GM06990 (cell line): ENCODE data around the gene ICA1.

Experiments
- DNase-seq: peaks from one replicate; pipeline ENCODE4 v3.0.0-alpha.2; 2011; ENCODE audit not compliant: insufficient read length; ENCODE audit errors: extremely low read depth
- H3K27me3 ChIP-seq: replicated peaks from 2 replicates; pipeline ENCODE4 v1.6.0; 2011; ENCODE audit warnings: low read length; ENCODE audit not compliant: control insufficient read depth, insufficient read depth
- H3K36me3 ChIP-seq: 2 replicates; pipeline ENCODE4 v1.5.1; 2011; ENCODE audit warnings: low read length; ENCODE audit not compliant: control insufficient read depth, insufficient read depth
- H3K4me3 ChIP-seq: replicated peaks from 2 replicates; pipeline ENCODE4 v1.5.1; 2011; ENCODE audit warnings: low read depth, mild to moderate bottlenecking, control low read depth, low read length
- TF ChIP-seq, protein P1 (sequence below): IDR thresholded peaks from 2 replicates; pipeline ENCODE4 v1.5.1; 2011; ENCODE audit warnings: low read length, control low read depth, mild to moderate bottlenecking, inconsistent platforms; ENCODE audit not compliant: insufficient read depth, poor library complexity, severe bottlenecking

ICA1 gene

DNA sequence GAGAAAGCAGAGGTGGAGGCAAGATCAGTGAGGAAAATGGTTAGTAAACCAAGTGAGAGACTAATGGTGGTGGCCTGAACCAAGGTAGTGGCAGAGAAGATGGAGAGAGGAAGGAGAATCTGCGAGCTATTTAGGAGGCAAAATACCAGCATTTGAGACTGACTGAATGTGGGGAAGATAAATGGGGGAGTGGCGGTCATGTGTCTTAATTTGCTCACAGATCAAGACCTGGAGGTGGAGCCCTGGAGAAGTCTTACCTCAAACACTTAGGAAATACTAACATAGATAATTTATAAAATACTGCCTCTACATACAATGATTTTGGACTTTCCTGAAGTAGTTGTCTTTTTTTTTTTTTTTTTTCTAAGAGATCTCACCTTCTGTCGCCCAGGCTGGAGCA is 34.7 kb downstream of the ICA1 start:
- Histone ChIP-seq H3K36me3 (no peaks in the 10 kb centered on the region), H3K4me3 (no peak overlapping the region), H3K27me3 (no peaks in the 10 kb centered on the region)
- TF ChIP-seq, protein P1, sequence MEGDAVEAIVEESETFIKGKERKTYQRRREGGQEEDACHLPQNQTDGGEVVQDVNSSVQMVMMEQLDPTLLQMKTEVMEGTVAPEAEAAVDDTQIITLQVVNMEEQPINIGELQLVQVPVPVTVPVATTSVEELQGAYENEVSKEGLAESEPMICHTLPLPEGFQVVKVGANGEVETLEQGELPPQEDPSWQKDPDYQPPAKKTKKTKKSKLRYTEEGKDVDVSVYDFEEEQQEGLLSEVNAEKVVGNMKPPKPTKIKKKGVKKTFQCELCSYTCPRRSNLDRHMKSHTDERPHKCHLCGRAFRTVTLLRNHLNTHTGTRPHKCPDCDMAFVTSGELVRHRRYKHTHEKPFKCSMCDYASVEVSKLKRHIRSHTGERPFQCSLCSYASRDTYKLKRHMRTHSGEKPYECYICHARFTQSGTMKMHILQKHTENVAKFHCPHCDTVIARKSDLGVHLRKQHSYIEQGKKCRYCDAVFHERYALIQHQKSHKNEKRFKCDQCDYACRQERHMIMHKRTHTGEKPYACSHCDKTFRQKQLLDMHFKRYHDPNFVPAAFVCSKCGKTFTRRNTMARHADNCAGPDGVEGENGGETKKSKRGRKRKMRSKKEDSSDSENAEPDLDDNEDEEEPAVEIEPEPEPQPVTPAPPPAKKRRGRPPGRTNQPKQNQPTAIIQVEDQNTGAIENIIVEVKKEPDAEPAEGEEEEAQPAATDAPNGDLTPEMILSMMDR: no peak
- DNase-seq: no peak

DNA sequence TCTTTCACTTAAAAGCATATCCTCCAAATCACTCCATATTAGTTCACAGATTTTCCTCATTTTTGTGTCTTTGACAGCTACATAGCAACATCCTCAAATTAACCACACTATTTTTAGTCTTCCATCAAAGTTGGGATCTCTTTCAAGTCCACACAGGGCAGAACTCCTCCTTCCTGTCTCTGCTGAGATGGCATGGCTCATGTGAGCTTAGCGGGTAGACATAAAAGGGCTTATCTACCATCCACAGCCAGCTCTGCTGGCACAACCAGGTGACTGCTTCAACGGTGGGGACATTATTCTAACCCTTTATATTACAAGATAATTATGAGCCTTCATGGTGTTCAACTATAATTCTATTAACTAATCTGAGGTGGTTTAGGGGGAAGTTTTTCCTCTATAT is 35.5 kb downstream of the ICA1 start:
- H3K27me3 ChIP-seq: no peaks in the 10 kb centered on the region
- TF ChIP-seq, protein P1: no peak
- no peaks in the 10 kb centered on the region for H3K36me3 ChIP-seq
- no peak overlapping the region for H3K4me3 ChIP-seq
- no peak for DNase-seq

DNA sequence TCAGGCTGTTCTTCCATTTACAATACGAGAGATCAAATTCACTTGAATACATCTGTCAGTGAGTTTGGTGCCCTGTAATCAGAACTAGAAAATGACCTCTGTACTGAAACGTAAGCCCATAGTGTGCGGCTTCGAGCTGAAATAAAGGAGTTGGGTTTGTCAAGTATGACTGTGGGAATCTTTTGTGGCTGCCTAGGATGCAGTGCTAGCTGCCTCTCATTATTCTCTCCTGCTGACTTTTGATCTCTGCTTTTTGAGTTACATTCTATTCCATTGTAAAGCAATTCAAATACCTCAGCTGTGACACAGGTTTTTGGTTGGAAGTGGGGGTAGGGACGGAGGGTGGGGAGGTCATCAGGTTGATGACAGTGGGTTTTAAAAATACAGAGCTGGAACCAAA is 40.4 kb downstream of the ICA1 start:
- TF ChIP-seq, protein P1: no peak
- H3K4me3 ChIP-seq: no peak overlapping the region
- no peaks in the 10 kb centered on the region for H3K27me3 ChIP-seq
- no peaks in the 10 kb centered on the region for H3K36me3 ChIP-seq
- no peak for DNase-seq

DNA sequence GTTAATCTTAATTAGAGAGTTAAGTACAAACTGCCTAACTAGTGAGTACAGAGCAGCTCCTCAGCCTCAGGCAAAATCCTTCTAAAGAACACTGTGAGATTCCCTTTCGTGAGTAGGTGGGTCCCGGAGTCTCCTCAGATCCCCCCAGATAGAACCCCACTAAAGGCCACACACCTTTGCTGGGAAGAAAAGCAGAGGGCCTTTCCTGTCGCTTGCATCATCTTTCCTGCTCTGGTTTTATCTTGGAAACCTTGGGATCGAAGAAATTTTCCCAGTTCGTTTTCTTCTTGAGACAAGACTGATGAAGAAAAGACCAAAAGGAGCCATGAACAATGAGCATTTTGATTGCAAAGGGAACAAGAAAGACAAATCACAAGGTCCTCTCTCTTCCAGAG is 40.9 kb downstream of the ICA1 start:
- Histone ChIP-seq H3K27me3 (no peaks in the 10 kb centered on the region), H3K4me3 (no peak overlapping the region), H3K36me3 (no peaks in the 10 kb centered on the region)
- TF ChIP-seq, protein P1: no peak
- DNase-seq: no peak

DNA sequence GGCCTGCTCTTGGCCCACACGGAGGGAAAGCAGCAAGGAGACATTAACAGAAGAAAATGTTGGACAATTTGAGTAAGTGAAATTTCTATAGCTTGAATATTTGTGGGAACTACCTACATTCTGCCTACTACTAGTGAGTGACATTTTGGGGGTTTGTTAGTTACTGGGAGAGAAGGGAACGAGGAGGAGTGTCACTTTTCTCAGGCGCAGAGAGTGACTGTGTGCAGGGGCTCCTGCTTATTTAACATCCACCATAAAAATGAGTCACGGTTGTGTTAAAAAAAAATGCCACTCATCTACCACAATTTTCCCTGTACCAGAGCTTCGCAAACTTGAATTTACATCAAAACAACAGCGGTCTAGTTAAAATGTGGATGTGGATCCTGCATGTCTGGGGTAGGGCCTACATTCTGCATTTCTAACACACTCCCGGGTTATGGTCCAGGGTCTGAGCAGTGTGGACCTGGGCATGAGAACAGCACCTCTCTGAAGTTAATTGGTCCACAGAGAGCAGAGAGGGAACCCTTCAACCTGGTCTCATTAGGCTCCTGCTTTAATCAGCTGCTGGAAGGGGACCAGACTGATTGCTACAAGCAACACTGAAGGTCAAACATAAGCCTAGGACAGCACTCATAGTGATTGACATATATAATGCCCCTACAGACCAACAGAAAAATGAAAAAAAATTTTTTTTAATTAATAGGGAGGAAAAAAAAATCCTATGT is 41.4 kb downstream of the ICA1 start:
- TF ChIP-seq, protein P1: no peak
- no peak for DNase-seq
- Histone ChIP-seq H3K36me3 (no peaks in the 10 kb centered on the region), H3K27me3 (no peaks in the 10 kb centered on the region), H3K4me3 (no peak overlapping the region)
